GM19043 (cell line): Measurements from ENCODE around the gene SMARCD2.
"Not testable (repeated sequence)": the region's sequence is repeated elsewhere in the genome, so short reads cannot be mapped to it uniquely, and the experiment has no call there.

Experiments
- ATAC-seq: cut with Tn5 transposase; IDR thresholded peaks from one replicate; pipeline ENCODE4 v1.9.1; 2021; ENCODE audit warnings: low read depth; ENCODE audit not compliant: unreplicated experiment

The SMARCD2 gene

GRCh38 chr17:63842540-63843386, at the start of gene SMARCD2:
SMARCD2 (minus strand) TSS chr17:63842685; CDS start chr17:63842674, 11 bp downstream.
- peak; percentile 60 for ATAC-seq

GRCh38 chr17:63889026-63889848, 46.8 kb upstream of the SMARCD2 start:
- not testable (repeated sequence) for ATAC-seq

GRCh38 chr17:63885119-63885518, 42.6 kb upstream of the SMARCD2 start:
- ATAC-seq: not testable (repeated sequence)

- ATAC-seq: not testable (repeated sequence)
Measured at GRCh38 chr17:63882626-63883126, 40.2 kb upstream of the SMARCD2 start.

- peak; percentile 57 for ATAC-seq
Measured at GRCh38 chr17:63881935-63882601, 39.6 kb upstream of the SMARCD2 start, which contains the start of gene GH2. GH2 (minus strand) TSS chr17:63881944; CDS start chr17:63881801, 143 bp downstream.

GRCh38 chr17:63881337-63881736, 38.9 kb upstream of the SMARCD2 start:
- not testable (repeated sequence) for ATAC-seq

- no peak for ATAC-seq
Measured at GRCh38 chr17:63880706-63881105, 38.2 kb upstream of the SMARCD2 start.

- not testable (repeated sequence) for ATAC-seq
Measured at GRCh38 chr17:63878413-63878812, 35.9 kb upstream of the SMARCD2 start.

GRCh38 chr17:63874693-63875092, 32.2 kb upstream of the SMARCD2 start:
- ATAC-seq: not testable (repeated sequence)

- ATAC-seq: not testable (repeated sequence)
Measured at GRCh38 chr17:63874061-63874626, 31.7 kb upstream of the SMARCD2 start.

- ATAC-seq: not testable (repeated sequence)
Measured at GRCh38 chr17:63873577-63873976, 31.1 kb upstream of the SMARCD2 start, which contains the start of gene CSH2. CSH2 (minus strand) TSS chr17:63873677; CDS start chr17:63873614, 63 bp downstream.

- ATAC-seq: not testable (repeated sequence)
Measured at GRCh38 chr17:63871646-63872365, 29.3 kb upstream of the SMARCD2 start.

- ATAC-seq: not testable (repeated sequence)
Measured at GRCh38 chr17:63870292-63870665, 27.8 kb upstream of the SMARCD2 start.

- not testable (repeated sequence) for ATAC-seq
Measured at GRCh38 chr17:63869491-63870291, 27.2 kb upstream of the SMARCD2 start.

- not testable (repeated sequence) for ATAC-seq
Measured at GRCh38 chr17:63866625-63867024, 24.1 kb upstream of the SMARCD2 start.

- ATAC-seq: no peak
Measured at GRCh38 chr17:63859257-63859656, 16.8 kb upstream of the SMARCD2 start.

- ATAC-seq: not testable (repeated sequence)
Measured at GRCh38 chr17:63856425-63856824, 13.9 kb upstream of the SMARCD2 start.

- ATAC-seq: no peak
Measured at GRCh38 chr17:63855185-63855584, 12.7 kb upstream of the SMARCD2 start.
